ENCODE data around the gene KMT2B.
A peak's percentile ranks its signal among the peaks of the same experiment; 100 is the strongest.

KMT2B gene

DNA sequence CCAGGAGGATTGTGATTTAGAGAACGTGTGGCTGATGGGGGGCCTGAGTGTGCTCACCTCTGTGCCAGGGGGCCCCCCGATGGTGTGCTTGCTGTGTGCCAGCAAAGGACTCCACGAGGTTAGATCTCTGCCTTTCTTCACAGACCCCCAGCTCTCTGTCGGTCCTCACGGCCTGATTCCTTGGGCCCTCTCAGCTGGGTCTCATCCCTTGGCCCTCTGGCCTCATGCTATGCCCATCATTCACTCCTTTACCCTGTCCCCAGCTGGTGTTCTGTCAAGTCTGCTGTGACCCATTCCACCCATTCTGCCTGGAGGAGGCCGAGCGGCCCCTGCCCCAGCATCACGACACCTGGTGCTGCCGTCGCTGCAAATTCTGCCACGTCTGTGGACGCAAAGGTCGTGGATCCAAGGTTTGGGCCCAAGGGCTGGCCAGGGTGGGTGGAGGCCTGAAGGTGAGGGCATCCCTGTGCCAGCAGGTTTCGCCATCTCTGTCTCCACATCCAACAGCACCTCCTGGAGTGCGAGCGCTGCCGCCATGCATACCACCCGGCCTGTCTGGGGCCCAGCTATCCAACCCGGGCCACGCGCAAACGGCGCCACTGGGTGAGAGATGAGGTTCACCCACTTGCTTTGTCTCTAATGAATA lies 7.5 kb downstream of the KMT2B start:
- ATAC-seq (no peak), DNase-seq (no peak)

- ATAC-seq (no peak), DNase-seq (no peak)
Observed at GRCh38 chr19:35727053-35727955, 9.5 kb downstream of the KMT2B start.

- DNase-seq (no peak), ATAC-seq (no peak)
Observed at GRCh38 chr19:35727956-35728706, 10.3 kb downstream of the KMT2B start.

DNA sequence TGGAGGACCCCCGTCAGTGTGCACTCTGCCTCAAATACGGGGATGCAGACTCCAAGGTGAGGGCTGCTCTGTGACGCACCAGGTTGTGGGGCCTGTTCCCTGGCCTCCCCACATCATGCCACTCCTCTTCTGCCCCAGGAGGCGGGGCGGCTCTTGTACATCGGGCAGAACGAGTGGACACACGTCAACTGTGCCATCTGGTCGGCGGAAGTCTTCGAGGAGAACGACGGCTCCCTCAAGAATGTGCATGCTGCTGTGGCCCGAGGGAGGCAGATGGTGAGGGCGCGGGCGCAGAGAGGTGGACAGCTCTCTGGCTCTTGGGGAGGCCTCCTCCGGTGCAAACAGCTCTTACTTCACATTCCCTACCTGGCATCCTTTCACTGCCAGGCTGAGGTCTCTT lies 11.2 kb downstream of the KMT2B start:
- DNase-seq (no peak), ATAC-seq (no peak)

DNA sequence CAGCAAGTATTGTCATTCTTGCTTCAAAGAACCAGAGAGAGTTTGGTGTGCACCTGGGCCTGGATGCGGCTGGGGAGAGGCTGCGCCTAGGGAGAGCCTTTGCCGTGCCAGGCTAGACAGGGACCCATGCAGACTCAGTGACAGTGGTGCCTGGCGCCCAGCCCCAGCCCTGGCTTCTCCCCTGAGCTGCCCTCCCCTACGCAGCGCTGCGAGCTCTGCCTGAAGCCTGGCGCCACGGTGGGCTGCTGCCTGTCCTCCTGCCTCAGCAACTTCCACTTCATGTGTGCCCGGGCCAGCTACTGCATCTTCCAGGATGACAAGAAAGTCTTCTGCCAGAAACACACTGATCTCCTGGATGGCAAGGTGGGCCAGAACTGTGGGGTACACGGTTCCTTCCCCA lies 12.0 kb downstream of the KMT2B start:
- ATAC-seq: no peak
- no peak for DNase-seq

- no peak for ATAC-seq
- no peak for DNase-seq
Observed at GRCh38 chr19:35730326-35730725, 12.5 kb downstream of the KMT2B start.

DNA sequence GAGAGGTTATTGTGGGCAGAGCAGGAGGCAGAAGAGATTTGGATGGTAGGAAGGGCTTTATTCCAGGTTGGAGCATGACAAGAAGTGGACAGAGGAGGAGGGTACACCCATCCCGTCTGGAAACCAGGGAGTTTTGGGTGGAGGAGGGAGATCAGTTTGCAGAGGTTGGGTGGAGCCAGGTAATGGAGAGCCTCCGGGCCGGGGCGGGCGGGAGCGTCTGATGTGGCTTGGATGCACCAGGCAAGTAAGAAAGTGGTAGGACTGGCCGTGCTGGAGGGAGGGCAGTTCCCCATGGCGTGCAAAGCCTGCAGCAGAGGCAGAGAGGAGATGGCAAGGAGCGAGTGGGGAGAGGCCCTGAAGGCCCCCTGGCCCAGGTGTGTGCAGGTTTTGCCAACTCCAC lies 13.6 kb downstream of the KMT2B start:
- ATAC-seq (no peak), DNase-seq (no peak)

- DNase-seq: no peak
- no peak for ATAC-seq
Observed at GRCh38 chr19:35731779-35732405, 14.1 kb downstream of the KMT2B start.

- DNase-seq (no peak), ATAC-seq (no peak)
Observed at GRCh38 chr19:35732540-35733179, 14.9 kb downstream of the KMT2B start.

GRCh38 chr19:35733180-35734125 lies 15.7 kb downstream of the KMT2B start:
- DNase-seq: no peak

DNA sequence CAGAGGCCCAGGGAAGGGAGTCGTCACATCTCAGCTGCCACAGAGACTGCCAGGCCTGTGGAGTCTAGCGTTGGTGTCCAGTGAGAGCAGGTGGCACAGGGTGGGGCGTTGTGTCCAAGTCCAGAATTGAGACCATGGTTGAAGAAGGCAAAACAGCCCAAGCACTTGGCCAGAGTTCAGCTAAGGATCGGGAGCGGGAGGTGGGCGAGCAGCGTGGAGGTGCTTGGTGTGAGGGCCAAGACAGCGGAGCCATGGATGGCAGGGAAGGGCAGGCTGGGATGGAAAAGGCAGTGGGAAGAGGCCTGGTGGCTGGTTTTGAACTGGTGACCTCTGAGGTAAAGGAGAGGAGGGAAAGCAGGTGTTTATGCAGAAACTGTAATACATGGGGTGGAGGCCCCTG lies 16.5 kb downstream of the KMT2B start:
- ATAC-seq: no peak

More at GRCh38 chr19:35733180-35734125, 15.7 kb downstream of the KMT2B start:
- no peak for ATAC-seq

GRCh38 chr19:35734889-35735288 lies 17.1 kb downstream of the KMT2B start:
- ATAC-seq (no peak), DNase-seq (no peak)

More for the DNA sequence above, 16.5 kb downstream of the KMT2B start:
- no peak for DNase-seq

GRCh38 chr19:35736913-35737886 lies 19.4 kb downstream of the KMT2B start:
- peak; percentile 39 for DNase-seq
- no peak for ATAC-seq

DNA sequence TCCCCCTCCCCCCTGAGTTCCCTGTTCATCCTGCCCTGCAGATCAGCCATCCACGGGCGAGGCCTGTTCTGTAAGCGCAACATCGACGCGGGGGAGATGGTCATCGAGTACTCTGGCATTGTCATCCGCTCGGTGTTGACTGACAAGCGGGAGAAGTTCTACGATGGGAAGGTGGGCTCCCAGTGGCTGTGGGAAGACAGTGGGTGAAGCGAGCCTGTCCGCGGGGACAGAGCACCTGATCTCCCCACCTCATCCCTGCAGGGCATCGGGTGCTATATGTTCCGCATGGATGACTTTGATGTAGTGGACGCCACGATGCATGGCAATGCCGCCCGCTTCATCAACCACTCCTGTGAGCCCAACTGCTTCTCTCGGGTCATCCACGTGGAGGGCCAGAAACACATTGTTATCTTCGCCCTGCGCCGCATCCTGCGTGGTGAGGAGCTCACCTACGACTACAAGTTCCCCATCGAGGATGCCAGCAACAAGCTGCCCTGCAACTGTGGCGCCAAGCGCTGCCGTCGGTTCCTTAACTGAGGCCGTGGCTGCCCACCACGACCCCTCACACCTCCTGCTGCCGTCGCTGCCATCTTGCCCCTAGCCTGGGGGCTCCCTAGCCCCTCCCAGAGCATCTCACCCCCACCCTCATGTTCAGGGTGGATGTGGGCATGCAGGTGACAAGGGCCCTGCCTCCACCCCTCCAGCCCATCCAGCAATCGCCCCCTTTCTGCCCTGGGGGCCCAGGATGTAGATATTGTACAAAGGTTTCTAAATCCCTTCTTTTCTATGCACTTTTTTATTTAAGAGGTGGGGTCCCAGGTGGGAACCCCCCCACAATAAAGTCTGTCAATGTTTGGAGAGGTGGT lies 20.5 kb downstream of the KMT2B start:
- no peak for ATAC-seq
- no peak for DNase-seq

DNA sequence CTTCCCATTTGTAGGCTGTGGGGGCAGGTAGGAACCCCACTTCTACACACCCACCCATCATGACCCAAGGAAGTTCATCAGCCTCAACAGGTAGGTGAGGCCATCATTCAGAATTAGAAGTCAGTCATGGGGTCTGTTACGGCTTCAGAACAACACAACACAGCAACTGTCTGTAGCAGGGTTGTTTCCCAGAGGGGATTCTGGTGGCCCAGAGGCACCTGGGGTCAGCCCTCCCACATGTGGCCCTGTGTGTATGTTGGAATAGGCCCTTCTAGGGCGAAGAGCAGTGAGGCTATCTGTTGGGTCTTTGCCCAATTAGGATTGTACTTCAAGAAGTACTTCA lies 21.1 kb downstream of the KMT2B start:
- ATAC-seq (no peak), DNase-seq (no peak)

GRCh38 chr19:35739275-35740107 lies 21.7 kb downstream of the KMT2B start:
- DNase-seq: no peak
- no peak for ATAC-seq

GRCh38 chr19:35740108-35740422 lies 22.3 kb downstream of the KMT2B start:
- ATAC-seq (peak; percentile 10), DNase-seq (no peak)
